ENCODE results near the gene HAP1. TPM values are rescaled to one million over a fixed set of nuclear protein-coding genes. Genes with fewer than 3 reads are reported as not detected.

Gene HAP1
- total RNA-seq, 4 donors from 2014 or later, result 0.19 TPM; not detected in 3

DNA sequence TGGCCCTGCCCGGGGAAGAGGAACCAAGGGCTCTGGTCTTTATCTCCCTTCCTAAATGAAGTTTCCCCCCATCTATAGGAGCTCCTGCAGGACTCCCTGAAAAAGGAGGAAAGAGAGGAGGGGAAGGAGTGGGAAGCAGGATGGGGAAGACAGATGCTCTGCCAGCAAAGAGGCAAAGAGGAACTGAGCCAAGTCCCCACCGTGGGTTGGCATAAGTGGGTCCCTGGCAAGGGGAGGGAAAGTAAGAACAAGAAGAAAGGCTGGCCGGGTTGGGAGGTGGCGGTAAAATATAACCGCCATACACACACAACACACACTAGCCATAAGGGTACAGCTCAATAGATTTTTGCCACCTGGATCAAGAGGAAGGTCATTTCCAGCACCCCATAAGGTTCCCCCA is 51.8 kb downstream of the HAP1 start:
- intact Hi-C loops (cut with DNase I), result no loop called here
- peaks cover 0 to 6% (median 0%) of the 10 kb centered on the region in 4 donors for H3K27me3 ChIP-seq
- no peaks in the 10 kb centered on the region for H3K36me3 ChIP-seq
- H3K9me3 ChIP-seq, result no peaks in the 10 kb centered on the region
- no peak for DNase-seq (ENCODE audit: extremely low spot score)
- H3K27ac ChIP-seq (replicated peaks in 1 of 4), result no peak overlapping the region
- 82% methylated on average over 5 of the region's 5 CpGs for WGBS
- TF ChIP-seq, protein P1, sequence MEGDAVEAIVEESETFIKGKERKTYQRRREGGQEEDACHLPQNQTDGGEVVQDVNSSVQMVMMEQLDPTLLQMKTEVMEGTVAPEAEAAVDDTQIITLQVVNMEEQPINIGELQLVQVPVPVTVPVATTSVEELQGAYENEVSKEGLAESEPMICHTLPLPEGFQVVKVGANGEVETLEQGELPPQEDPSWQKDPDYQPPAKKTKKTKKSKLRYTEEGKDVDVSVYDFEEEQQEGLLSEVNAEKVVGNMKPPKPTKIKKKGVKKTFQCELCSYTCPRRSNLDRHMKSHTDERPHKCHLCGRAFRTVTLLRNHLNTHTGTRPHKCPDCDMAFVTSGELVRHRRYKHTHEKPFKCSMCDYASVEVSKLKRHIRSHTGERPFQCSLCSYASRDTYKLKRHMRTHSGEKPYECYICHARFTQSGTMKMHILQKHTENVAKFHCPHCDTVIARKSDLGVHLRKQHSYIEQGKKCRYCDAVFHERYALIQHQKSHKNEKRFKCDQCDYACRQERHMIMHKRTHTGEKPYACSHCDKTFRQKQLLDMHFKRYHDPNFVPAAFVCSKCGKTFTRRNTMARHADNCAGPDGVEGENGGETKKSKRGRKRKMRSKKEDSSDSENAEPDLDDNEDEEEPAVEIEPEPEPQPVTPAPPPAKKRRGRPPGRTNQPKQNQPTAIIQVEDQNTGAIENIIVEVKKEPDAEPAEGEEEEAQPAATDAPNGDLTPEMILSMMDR (IDR thresholded peaks at IDR 0.05), result no peak
- TF ChIP-seq POLR2AphosphoS5 (IDR thresholded peaks at IDR 0.05) (no peak), EP300 (IDR thresholded peaks at IDR 0.05) (no peak), POLR2A (IDR thresholded peaks at IDR 0.05; ENCODE audit: low read depth) (no peak)
- H3K4me1 ChIP-seq, result peaks cover 2 to 5% (median 3%) of the 10 kb centered on the region in 4 donors
- no peak overlapping the region for H3K4me3 ChIP-seq

DNA sequence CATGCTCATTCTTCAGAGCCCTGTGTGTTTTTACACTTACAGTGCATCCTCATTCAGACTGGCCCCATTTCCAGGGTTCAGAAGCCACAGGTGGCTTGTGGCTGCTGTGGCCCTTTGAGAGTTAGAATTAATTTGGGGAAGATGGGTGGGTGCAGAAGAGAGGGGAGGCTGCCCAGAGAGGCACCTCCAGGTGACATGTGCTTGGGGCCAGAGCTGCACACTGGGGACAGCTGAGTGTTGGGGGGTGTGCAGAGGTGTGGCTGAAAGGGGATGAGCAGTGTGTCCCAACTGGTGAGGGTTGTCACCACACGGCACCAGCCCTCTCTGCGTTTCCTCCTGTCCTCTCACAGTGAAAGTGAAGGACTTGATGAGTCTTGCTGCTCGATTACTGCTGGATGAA is 52.7 kb downstream of the HAP1 start:
- DNase-seq (ENCODE audit: extremely low spot score), result no peak
- Histone ChIP-seq H3K27ac (replicated peaks in 1 of 4) (no peak overlapping the region), H3K27me3 (peaks cover 0 to 13% (median 0%) of the 10 kb centered on the region in 4 donors), H3K9me3 (no peaks in the 10 kb centered on the region), H3K4me1 (peaks cover 0 to 3% (median 0%) of the 10 kb centered on the region in 4 donors), H3K4me3 (no peak overlapping the region), H3K36me3 (no peaks in the 10 kb centered on the region)
- WGBS, result 78% methylated on average over 3 of the region's 3 CpGs
- TF ChIP-seq POLR2AphosphoS5 (IDR thresholded peaks at IDR 0.05) (no peak), POLR2A (IDR thresholded peaks at IDR 0.05; ENCODE audit: low read depth) (no peak), EP300 (IDR thresholded peaks at IDR 0.05) (no peak)
- TF ChIP-seq, protein P1 (IDR thresholded peaks at IDR 0.05), result no peak
- intact Hi-C loops (cut with DNase I), result no loop called here

DNA sequence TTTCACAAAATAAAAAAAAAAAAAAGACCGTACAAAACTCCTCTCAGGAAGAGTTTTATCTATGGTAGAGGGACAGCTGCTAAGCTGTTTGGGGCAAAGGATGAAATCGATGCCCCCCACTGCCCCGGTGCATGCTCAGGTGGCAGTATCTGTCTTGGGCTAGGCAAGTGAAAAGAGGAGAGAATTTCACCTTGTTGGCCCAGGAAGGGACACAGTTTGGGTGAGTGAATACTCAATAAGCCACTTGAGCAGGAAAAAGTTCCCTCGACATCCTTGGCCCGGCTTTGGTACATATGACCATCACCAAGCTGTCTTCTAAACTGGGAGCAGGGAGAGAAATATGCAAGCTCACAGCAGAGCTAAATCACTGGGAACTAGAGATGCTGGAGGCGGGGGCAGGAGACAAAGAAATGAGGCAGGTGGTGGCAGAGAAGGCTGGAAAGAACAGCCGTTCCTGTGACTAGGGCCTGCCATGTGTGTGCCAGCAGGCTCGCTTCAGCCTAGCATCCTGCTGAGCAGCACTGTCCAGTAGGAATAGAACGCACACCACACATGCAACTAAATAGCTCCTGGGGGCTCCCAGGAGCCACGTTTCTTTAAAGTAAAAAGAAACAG is 53.9 kb downstream of the HAP1 start:
- Histone ChIP-seq H3K9me3 (no peaks in the 10 kb centered on the region), H3K36me3 (no peaks in the 10 kb centered on the region), H3K27ac (replicated peaks in 1 of 4) (no peak overlapping the region), H3K4me3 (no peak overlapping the region), H3K27me3 (peaks cover 0 to 18% (median 0%) of the 10 kb centered on the region in 4 donors), H3K4me1 (peaks cover 0 to 3% (median 0%) of the 10 kb centered on the region in 4 donors)
- 85% methylated on average over 10 of the region's 10 CpGs for WGBS
- TF ChIP-seq, protein P1 (IDR thresholded peaks at IDR 0.05), result no peak
- DNase-seq (ENCODE audit: extremely low spot score), result no peak
- intact Hi-C loops (cut with DNase I), result no loop called here

DNA sequence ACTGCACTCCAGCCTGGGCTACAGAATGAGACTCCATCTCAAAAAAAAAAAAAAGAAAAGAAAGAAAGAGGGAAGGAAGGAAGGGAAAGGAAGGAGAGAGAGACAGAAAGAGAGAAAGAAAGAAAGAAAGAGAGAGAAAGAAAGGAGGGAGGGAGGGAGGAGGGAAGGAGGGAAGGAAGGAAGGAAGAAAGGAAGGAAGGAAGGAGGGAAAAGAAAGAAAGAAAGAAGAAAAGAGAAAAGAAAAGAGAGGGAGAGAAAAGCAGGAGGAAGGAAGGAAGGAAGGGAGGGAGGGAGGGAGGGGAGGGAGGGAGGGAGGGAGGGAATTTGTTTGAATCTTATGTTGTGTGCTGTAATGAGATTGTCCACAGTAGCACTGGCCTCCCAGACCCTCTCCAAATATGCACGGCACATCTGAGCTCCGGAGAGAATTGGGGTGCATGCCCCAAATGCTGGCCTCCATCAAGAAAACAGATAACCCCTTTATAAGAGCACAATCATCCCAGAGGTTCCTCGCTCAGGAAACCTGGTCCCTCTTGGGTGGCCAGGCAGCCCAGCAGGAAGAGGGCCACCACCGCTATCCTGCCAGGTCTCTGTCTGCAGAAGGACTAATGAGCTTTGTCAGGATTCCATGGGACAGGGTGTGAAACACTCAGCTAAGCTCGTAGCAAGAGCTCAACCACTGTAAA is 54.6 kb downstream of the HAP1 start:
- no peak for DNase-seq (ENCODE audit: extremely low spot score)

More for the DNA sequence above, 54.6 kb downstream of the HAP1 start:
- Histone ChIP-seq H3K9me3 (no peaks in the 10 kb centered on the region), H3K4me1 (peaks cover 0 to 3% (median 0%) of the 10 kb centered on the region in 4 donors), H3K27me3 (peaks cover 0 to 18% (median 0%) of the 10 kb centered on the region in 4 donors), H3K27ac (replicated peaks in 1 of 4) (no peak overlapping the region), H3K4me3 (no peak overlapping the region), H3K36me3 (no peaks in the 10 kb centered on the region)
- WGBS, result 78% methylated on average over 5 of the region's 5 CpGs
- TF ChIP-seq EP300 (IDR thresholded peaks at IDR 0.05) (no peak), POLR2A (IDR thresholded peaks at IDR 0.05; ENCODE audit: low read depth) (no peak)
- TF ChIP-seq, protein P1 (IDR thresholded peaks at IDR 0.05), result no peak
- intact Hi-C loops (cut with DNase I), result no loop called here
